GM11168 (cell line): ENCODE data around the gene ADCY10.

Source experiments
- in situ Hi-C: fragments of 300-500 bp; cut with MboI; formaldehyde crosslinking; loops from one replicate; pipeline ENCODE4 v1.12.0; 2022; ENCODE audit warnings: low sequenced_read_pairs; ENCODE audit not compliant: unreplicated experiment

Gene ADCY10

GRCh38 chr1:167763525-167764220, 150.3 kb downstream of the ADCY10 start:
- in situ Hi-C loops, result no loop called here

DNA sequence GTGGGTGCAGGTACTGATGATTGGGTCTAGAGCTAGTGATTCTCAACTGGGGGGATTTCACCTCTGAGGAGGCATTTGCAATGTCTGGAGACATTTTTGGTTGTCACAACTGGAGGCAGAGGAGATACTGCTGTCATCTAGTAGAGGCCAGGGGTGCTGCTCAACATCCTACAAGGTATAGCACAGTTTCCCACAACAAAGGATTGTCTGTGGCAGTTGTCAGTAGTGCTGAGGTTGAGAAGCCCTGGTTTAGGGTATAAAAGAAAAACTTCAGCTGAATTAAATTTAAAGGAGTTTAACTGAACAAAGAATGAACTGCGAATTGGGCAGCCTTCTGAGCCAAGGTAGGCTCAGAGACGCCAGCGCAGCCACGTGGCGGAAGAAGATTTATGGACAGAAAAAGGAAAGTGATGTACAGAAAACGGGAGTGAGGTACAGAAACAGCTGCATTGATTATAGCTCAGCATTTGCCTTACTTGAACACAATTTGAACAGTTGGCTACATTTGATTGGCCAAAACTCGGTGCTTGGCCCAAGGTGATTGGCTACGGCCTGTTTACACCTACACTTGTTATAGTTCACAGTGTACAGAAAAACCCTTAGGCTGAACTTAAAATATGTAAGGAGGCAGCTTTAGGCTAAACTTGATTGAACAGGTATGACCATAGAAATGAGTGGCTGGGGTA, 151.7 kb downstream of the ADCY10 start:
- in situ Hi-C loops, result no loop called here

GRCh38 chr1:167761400-167761799, 152.5 kb downstream of the ADCY10 start:
- in situ Hi-C loops, result no loop called here
